ENCODE data around the gene VWF.

VWF gene

DNA sequence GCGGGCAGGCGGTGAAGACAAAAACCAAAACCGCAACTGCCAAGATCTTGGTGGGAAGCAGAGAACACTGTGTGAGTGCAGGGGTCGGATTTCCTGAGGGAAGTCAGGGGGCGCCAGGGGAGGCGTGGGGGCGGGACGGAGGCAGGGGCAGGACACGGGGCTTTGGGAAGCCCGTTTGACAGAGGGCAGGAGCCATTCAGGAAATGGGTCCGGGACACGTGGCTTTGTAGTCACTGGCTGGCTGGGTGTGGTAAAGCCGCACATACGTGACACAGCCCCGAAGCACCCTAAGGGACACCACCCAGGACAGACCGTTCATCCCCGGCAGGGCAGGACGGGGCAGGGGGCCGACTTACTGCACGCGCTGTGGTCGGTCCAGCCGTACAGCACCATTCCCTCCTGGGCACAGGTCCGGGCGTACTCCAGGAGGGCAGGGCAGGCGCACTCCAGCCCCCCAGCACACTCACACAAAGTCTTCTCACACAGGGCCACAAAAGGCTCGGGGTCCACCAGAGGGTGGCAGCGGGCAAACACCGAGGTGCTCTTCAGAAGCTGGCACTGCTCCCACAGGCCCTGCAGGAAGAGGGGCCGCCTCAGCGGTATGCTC is 49.4 kb downstream of the VWF start:
- DNase-seq = peak; percentile 58

DNA sequence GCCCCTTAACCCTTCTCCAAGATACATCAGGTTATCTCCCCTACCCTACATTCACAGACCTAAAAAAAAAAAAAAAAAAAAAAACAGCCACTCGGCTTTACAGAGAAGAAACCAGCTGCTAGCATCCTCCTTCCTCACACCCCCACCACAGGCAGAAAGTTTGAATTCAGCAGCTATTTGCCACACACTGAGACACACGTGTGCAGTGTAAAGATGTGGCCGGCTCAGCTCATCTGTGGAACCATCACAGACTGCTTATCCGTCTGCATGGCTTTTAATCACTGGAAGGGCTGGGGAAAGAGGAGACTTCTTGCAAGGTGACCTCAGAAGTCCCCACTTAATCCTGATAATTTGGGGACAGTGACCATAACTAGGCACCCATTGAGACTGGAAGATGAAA is 50.0 kb downstream of the VWF start:
- DNase-seq = no peak

DNA sequence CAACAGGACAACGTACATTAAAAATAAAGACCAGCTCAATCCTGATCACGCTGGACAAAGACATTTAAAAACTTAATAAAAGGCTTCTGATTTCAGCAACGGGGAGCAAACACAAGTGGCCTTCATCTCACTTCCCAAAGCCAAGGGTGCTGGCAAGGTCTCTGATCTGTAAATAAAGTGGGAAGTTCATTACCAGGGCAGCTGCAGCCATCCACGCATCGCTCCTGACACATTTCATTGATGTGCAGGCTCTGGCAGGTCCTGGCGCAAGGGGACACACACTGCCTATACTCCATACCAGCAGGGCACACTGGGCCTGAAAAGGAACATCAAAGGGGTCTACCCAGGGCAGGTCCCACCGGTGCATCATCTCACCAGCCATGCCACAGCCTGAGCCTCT is 51.0 kb downstream of the VWF start:
- DNase-seq = no peak

DNA sequence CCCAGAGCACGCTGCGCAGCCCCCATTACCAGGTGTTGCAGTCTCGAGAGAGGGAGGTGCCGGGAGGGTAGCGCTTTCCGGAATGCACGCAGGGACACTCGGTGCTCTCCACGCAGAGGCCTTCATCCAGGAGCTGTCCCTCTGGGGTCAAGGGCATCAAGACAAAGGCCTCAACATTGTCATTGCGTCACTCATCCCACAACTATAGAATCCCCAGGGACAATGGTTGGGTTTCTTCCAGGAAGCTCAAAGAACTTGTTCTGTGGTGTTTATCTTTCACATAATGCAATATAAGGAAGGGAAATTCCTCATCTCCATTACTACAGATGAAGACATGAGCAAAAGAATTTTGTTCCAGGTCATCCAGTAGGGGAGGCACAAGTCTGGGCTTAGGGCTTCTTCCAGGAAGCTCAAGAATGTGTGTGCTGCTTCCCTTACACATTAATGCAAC is 52.1 kb downstream of the VWF start:
- no peak for DNase-seq

DNA sequence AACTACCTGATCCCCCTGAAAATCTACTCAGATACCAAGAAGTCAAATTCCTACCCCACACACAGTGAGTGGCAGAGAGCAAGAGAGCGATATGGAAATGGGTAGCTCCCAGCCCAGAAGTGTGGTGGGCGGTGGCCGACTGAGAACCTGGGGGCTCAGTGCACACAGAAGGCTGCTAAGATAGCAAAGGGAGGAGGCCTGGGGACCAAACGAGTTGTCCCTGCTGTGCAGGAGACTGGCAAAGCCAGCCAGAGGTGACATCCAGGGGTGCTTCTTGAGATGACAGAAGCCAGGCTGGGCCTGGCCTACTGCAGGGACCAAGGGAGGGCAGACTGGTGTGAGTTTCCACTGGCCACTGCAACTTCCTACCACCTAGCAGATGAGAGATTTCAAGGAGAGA is 52.9 kb downstream of the VWF start:
- DNase-seq = no peak

DNA sequence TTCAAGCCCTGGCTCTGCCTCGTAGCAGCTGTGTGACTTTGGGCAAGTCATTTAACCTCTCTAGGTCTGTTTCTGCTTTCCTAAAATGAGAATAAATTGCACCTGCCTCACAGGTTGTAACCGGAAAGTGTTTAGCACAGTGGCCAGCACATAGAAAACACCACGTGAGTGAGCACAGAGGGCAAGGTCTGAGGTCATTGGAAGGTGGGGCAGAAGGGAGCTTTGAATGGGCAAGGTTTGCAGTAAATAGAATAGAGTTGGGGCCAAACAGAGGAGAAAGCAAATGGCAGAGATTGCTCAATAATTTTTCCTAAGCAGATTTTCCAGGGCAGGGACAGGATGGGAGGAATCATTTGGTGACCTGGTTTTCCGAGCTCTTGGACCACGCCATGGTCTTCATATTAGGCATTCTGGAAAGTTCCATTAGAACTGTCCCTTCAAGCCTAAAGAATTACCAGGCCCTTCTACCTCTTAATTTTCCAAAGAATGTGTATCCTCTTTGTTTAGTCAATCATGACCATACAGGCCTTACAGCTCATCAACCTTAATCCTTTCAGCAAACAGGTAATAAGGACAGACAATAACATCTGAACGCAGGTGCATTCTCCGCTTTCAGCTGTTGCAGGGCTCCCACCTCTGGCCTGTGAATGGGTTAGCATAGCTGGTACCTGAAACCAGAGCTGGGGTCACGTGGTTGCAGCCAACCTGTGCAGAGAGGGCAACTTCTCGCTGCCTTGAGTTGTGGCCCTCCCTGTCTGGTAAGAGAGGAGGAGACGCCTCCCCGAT is 53.8 kb downstream of the VWF start:
- DNase-seq = no peak

DNA sequence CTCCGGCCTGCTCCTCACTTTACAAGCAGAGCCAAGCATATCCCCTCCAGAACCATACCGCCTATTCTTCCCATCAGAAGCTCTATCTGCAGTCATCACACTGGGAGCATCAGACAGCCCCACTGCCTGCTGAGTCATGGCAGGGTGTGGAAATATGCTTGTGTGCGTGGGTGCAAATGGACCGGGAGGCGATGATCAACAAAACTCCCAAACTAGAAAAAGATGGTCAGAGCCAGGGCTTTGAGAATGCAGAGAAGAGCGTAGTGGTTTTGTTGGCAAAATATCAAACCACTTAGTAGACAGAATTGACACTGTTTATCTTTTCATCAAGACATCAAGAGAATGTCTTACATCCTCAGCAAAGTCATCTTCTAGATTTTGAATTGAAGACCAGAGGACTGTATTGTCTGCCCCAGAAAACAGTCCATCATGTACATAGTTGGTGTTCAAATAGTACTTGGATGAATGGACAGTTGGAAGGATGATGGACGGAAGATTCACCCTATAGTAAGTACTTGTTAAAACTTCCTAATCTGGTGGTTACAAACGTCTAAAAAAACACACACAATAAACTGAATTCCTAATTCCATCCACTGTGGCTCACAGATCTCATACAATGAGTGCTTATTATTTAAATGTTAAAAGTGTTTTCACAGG is 54.9 kb downstream of the VWF start:
- peak; percentile 56 for DNase-seq

DNA sequence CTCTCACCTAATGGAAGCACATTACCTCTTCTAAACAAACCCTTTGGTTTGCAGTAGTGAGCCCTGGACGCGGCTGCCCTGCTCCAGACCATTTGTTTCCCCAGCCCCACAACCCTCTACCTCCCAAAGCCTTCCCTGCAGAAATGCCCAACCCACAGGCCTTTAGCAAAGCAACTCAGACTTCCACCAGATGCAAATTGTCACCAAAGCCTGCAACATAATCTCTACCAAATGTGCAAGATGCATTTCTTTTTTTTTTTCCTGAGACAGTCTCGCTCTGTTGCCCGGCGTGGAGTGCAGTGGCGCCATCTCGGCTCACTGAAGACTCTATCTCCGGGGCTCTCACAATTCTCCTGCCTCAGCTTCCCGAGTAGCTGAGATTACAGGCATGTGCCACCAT is 56.2 kb downstream of the VWF start:
- no peak for DNase-seq

DNA sequence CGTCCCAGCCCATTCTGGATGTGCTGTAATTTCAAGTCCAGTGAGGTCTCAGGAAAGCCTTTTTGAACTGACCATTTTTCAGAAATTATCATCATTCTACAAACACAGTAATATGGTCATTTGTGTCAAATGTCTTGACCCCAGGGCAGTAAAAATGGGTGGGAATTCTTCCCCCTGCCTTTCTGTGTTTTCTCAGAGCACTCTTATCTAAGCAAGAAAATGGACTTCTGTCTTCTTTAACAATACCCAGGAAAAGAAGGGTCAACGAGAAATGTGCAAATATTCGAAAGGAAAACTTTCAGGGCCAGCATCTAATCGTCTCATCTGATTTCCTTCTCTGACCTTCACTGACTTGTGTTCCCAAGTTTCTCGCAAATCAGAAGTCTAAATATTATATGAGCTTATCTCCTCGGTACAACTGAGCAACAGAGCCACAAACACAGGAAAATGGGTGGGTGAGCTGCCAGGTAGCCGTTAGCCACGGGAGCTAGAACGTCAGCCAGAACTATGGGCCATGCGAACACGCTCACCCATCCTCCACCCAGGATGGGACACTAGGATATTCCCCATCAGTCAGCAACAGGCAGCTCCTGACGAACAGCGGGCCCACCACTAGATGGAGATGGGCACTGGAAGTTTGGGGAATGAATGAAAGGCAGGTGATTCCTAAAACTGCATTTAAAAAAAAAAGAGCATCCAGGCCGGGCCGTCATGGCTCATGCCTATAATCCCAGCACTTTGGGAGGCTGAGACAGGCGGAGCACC is 57.1 kb downstream of the VWF start:
- no peak for DNase-seq

DNA sequence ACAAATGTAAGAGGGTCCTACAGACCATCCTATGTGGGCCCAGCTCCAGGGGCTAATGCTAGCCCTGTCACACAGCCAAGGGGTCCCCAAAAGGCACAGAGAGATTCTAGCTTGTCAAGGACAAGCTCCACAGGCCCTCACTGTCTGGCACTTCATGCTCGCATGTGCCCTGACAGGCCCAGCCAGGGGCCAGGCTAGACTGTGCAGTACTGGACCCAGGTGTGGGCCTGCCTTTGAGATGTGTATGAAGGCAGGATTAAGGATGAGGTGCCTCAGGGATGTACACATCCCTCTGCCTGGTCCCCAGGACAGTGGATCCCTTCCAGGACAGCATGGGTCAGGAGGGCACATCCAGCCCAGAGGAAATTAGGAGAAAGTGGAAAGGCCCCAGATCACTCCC is 57.8 kb downstream of the VWF start:
- DNase-seq = no peak

DNA sequence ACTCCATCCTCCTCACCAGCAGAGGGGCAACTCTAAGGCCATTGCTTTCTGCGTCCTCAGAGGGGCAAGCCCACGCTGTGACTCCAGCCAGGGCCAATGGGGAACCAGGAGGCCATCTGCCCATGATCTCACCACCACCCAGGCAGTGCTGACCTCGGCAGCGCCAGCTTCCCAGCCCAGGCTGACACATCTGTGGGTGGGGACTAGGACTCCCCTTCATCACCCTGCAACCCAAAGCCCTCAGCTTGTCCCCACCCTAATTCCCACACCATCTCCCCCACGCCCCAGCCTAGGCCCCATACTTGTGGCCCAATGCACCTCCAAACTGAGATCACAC is 58.6 kb downstream of the VWF start:
- DNase-seq = no peak

DNA sequence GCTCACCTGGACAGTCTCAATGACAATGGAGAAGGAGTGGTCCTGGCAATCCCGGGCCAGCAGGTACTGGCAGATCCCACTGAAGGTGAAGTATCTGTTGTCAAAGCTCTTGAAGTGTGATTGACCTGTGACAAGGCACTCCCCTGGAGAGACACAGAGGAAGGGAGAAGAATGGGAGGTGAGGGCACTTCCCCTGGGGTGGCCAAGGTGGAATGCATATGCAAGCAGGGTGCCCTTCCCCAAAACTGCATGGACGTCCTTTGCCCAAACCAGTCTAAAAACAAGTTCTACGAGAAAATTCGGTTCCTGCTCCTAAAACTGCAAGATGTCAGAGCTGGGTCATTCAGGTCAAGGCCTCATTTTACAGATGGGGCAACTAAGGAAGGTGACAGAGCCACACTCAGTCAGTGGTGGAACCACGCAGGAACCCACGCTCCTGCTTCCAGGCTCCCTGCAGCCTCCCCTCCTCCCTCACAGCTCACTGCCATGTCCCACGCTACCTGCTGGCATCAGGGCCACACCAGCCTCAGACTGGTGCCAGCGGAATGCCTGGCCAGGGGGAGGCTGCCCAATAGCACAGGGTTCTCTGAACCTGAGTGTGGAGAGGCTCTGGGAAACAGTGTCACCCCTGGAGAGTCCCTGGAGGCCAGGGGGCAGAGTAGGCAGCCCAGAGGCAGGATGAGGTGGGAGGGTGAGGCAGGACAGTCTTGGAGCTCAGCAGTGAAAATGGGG is 59.2 kb downstream of the VWF start:
- DNase-seq = no peak

DNA sequence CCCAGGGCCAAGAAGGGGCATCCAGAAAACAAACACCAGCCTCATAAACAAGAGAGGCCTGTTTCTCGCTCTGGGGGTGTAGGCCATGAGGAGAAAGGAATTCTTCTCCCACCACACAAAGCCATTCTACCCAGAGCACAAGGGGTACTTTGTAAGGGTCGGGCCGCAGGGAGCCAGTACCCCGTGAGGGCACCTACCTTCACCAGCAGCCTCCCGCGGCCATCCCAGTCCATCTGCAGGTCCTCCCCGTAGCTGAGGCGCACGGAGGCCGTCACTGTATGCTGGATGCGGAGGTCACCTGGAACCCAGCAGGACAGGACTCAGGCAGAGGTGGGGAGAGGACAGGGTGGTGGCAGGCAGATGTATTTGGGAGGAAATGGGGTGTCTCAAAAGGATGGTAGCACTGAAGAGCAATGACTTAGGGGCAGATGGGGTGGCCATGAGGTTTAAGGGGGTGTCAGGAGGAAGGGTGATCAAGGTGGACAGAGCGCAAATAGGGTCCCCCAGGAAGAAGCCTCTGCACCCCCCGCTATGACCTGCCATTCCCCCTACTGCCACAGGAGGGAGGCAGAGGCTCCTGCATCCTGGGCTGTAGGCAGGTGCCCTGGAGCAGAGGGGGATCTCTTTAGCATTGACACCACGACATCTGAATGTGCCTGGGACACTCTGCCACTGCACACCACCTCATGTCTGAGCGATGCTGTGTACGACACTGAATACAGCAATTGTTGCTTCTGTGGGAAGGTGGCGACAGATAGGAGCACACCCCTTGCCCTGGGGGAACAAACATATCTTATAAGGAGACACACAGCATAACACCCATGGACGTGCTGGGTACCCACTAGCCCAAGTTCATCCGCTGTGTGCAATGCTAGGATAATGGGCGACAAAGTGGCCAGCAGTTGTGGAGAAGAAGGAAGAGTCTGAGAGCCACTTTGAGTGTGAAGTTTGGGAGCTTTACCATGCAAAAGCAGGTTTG is 61.4 kb downstream of the VWF start:
- DNase-seq = peak; percentile 77

DNA sequence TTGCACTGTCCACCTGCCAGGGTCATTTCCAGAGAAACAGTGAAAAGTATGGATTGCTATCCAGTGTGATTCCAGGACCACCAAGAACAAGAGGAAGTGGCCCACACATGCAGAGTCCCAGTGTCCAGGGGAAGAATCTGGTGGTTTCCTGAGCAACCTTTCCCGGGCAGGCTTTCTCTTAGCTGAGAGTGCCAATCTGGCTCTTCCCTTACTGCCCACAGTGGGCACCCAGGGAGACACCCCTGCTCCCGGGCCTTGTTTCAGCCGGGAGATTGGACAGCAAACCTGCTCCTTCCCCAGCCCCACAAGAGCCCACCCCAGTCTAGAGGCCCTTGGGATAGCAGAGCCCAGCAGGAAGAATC is 62.1 kb downstream of the VWF start:
- no peak for DNase-seq

DNA sequence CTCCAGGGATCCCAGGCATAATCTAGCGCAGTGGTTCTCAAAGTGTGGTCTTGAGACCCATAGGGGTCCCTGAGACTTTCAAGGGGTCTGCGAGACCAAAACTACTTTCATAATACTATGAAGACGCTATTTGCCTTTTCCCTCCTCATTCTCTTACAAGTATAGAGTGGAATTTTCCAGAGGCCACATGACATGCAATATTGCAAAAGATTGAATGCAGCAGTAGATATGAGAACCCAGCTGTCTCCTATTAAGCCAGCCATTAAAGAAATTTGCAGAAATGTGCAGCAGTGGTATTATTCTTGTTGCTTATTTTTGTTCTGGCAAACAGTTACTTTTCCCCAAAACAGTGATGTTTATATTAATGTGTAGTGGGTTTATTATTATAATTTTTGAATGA is 62.8 kb downstream of the VWF start:
- DNase-seq = no peak

DNA sequence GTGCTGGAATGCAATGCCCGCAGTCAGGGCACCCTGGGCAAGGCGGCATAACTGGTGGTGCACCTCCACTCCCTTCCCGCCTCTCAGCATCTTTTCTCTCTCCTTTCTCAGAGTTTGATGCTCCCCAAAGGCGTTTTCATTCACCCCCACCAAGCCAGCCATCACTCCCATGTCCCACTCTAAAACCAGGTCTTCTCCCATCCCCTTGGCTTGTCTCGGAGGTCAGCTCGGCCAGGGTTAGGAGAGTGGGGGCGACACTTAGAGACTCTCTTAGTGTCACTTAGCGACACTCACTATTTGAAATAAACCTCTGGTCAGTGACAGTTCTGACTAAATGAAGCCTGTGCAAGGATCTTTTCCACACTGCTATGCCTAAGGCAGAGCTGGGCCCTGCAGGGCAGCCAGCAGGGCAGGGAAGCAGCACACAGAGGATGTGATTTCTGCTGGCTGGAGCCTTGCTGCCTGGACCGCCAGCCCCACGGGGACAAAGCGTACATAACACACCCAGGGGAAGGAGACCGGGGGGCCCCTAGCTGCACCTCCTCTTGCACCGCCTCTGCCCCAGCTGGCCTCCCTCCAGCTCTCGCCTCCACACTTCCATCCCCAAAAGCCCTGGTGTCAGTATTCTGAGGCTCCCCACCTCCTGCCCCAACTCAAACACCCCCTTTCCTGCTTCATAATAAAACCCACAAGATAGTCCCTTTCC is 64.5 kb downstream of the VWF start:
- no peak for DNase-seq

DNA sequence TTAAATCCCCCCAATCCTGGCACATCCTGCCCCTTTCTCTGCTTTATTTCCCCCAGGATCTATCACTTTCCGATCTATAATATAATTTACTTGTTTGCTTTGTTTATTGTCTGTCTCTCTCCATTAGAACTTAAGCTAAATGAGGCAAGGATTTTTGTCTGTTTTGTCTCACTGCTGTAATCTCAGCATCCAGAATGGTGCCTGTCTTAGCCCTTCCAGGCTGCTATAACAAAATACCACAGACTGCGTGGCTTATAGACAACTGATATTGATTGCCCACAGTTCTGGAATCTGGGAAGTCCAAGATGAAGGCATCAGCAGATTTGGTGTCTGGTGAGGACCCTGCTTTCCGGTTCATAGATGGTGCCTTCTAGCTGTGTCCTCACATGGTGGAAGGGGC is 65.2 kb downstream of the VWF start:
- DNase-seq = no peak

DNA sequence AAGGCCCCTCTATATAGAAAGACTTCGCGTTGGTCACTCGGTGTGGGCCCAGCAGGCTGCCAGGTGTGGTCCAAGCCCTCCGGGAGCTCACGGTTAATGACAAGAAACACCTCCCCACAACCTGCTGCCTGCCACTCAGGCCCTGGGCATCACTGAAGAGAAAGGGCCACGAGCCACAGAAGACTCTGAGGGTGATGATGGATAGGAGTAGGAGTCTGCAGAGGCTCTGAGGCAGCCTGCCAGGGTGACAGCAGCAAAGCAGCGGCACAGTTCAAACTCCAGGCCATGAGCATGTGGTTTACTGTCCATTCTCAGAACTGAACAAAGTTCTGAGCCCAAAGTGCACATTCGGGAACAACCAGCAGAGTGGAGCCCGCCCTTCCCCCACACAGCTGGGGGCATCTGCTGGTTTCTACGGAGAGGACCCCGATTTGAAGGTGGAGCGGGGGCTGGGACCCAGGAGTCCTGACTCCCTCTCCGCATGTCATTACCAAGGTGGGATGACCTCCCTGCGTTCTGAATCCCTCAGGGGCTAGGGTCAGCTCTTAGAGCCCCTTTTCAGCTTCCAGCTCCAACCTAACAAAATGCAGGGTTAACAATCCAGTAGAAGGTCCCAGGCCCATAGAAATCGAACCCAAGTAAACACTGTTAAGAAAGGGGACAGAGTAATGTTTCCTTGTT is 65.8 kb downstream of the VWF start:
- no peak for DNase-seq

DNA sequence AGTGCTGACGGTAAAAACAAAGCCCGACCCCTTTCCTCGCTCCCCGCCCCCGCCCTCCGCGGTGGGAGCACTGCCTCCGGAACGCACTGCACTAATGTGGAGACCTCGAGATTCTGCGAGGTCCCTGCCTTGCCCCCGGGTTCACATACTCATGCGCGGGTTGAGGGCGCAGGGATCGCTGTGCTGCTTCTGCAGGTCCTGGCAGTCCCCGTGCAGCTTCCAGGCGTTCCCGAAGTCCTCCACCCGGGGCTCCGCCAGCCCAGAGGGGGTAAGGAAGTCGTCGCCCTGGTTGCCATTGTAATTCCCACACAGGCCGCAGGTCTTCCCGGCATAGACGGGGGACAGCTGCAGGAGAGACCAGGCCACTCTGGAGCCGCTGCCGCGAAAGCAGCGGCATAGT is 66.8 kb downstream of the VWF start:
- DNase-seq = no peak

DNA sequence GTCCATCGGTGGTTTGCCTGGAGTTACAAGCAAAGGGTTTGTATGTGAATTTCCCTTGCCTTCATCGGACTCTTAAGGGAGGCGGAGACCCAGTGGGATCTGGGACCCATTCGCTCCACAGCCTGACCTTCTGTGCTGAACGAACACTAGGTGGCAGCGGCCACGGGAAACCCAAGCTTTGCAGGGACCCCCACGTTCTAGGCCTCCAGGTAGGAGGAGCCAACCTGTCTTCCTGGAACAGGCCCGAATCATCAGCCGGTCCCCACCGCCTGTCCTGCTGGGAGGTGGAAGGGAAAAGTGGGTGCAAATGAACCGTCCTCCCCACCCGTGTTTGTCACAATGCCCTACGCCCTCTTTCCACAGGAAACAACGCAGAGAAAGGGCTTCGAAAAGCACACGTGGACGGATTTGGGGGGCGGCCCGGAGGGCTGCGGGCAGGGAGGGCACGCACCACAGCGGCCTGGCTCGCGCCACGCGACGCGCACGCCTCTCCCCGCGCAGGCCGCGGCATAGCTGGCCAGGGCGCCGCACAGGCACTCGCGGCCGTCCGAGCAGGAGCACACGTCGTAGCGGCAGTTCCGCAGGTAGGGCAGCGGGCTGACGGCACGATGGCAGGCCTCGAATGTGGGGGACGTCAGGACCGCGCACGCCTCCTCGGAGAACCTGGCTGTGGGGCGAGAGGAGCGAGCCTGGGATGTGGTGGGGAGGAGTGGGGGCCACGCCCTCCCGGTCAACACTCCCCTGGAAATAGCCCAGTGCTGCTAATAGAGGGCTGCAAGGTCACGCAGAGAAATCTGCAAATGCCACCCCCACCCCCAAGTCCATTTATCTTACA is 67.8 kb downstream of the VWF start:
- DNase-seq = peak; percentile 59

All from stimulated activated CD8-positive, alpha-beta memory T cell treated with anti-CD3 and anti-CD28 coated beads, Interleukin-4, amount 100 ng/mL, for 48 hours (primary cell).